ENCODE results near the gene C4B. TPM values are rescaled to one million over a fixed set of nuclear protein-coding genes. Genes with fewer than 3 reads are reported as not detected.

C4B gene
- total RNA-seq, 1 experiment from 2014 or later = 2.6 TPM

DNA sequence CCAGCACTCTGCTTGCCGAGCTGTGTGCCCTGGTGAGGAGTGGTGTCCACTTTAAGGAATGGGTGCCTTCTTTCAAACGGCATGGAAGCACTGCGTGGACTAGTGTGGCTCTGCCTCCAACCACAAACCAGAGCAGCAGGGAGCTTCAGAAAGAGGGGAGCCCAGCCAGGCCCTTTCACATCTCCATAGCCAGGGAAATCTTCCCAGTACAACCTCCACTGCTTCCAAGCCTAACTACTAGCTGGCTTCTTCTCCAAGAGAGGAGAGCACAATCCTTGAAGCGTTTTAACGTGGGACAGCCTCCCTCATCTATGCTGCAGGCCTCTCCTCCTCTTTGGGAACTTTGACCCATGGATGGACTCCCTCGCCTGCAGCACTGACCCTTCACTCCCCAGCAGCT lies 67.9 kb downstream of the C4B start:
- Histone ChIP-seq H3K27ac (ENCODE audit: low read length) (peak overlapping the region; percentile 73), H3K9ac (ENCODE audit: low read length) (no peak overlapping the region)

DNA sequence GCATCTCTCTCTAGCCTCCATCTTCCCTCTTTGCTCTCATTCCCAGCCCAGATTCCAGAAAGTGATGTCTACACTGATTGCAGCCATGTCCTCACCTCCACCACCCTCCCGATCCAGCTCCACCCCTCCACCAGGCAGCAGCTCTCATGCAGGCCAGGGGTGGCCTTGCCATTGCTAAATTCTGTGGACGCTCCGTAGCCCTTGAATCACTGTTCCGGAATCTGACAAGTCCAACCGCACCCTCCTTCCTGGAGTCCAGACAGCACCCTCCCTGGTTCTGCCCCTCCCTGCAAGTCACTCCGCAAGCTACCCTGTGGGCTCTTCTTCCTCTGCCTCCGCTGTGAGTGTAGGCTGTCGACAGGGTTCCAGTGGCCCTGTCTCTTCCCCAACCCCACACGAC lies 68.3 kb downstream of the C4B start:
- POLR2A ChIA-PET (ENCODE audit: unreplicated experiment) = interaction anchor here (0.8 kb wide), 1 partner anchor 889 kb away, joined by 3 read pairs; no protein-coding TSS in a partner anchor
- H3K4me1 ChIP-seq (ENCODE audit: insufficient read depth, low read length) = peaks cover 64% of the 10 kb centered on the region
- CTCF ChIA-PET = interaction anchor here (0.6 to 0.7 kb wide), 2 partner anchors 31 to 617 kb away, joined by 4 read pairs; no protein-coding TSS in a partner anchor
- peak overlapping the region; percentile 73 for H3K27ac ChIP-seq (ENCODE audit: low read length)
- peak overlapping the region; percentile 71 for H3K4me2 ChIP-seq (ENCODE audit: low read length)
- ATAC-seq (peak; percentile 69), DNase-seq (peak; percentile 96)
- no peaks in the 10 kb centered on the region for H3K27me3 ChIP-seq (ENCODE audit: low read length)
- H3K36me3 ChIP-seq (ENCODE audit: low read depth, low read length) = no peaks in the 10 kb centered on the region
- intact Hi-C loops (cut with micrococcal nuclease) = loop anchor here (10.0 kb wide), 1 partner anchor 108 kb away; the partner anchor contains the start of gene DXO
- TF ChIP-seq EZH2 (IDR thresholded peaks at IDR 0.05; ENCODE audit: low read length, unreplicated experiment) (no peak), EZH2phosphoT487 (IDR thresholded peaks at IDR 0.05; ENCODE audit: borderline replicate concordance, low read length) (no peak)
- TF ChIP-seq, protein P1, sequence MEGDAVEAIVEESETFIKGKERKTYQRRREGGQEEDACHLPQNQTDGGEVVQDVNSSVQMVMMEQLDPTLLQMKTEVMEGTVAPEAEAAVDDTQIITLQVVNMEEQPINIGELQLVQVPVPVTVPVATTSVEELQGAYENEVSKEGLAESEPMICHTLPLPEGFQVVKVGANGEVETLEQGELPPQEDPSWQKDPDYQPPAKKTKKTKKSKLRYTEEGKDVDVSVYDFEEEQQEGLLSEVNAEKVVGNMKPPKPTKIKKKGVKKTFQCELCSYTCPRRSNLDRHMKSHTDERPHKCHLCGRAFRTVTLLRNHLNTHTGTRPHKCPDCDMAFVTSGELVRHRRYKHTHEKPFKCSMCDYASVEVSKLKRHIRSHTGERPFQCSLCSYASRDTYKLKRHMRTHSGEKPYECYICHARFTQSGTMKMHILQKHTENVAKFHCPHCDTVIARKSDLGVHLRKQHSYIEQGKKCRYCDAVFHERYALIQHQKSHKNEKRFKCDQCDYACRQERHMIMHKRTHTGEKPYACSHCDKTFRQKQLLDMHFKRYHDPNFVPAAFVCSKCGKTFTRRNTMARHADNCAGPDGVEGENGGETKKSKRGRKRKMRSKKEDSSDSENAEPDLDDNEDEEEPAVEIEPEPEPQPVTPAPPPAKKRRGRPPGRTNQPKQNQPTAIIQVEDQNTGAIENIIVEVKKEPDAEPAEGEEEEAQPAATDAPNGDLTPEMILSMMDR (conservative IDR thresholded peaks at IDR 0.05; ENCODE audit: low read depth, low read length) = no peak
- H3K9me2 ChIP-seq (replicated peaks; ENCODE audit: low read length) = no peaks in the 10 kb centered on the region
- no peaks in the 10 kb centered on the region for H4K20me1 ChIP-seq (ENCODE audit: low read length)
- no peaks in the 10 kb centered on the region for H3F3A ChIP-seq (ENCODE audit: low read length, unreplicated experiment)
- H3K9ac ChIP-seq (ENCODE audit: low read length) = 0 out of 2 replicates have a peak overlapping the region, but pooled peaks have one; percentile 5
- H3K4me3 ChIP-seq (ENCODE audit: low read length) = peak overlapping the region; percentile 17; the same call in 1 of the 2 replicates
- peak overlapping the region; percentile 51; the same call in 1 of the 2 replicates for H2AFZ ChIP-seq (ENCODE audit: low read length)
- no peaks in the 10 kb centered on the region for H3K9me3 ChIP-seq (ENCODE audit: low read length)
- no TSS peak for BruUV-seq (replicated peaks)
- no peaks in the 10 kb centered on the region for H3K79me2 ChIP-seq (ENCODE audit: low read length)

More for the DNA sequence above, 67.9 kb downstream of the C4B start:
- ATAC-seq = no peak
- Histone ChIP-seq H4K20me1 (ENCODE audit: low read length) (no peaks in the 10 kb centered on the region), H3K79me2 (ENCODE audit: low read length) (no peaks in the 10 kb centered on the region), H3K4me2 (ENCODE audit: low read length) (peak overlapping the region; percentile 71), H3F3A (ENCODE audit: low read length, unreplicated experiment) (no peaks in the 10 kb centered on the region), H3K4me3 (ENCODE audit: low read length) (no peak overlapping the region), H2AFZ (ENCODE audit: low read length) (no peak overlapping the region), H3K9me2 (replicated peaks; ENCODE audit: low read length) (no peaks in the 10 kb centered on the region), H3K36me3 (ENCODE audit: low read depth, low read length) (no peaks in the 10 kb centered on the region), H3K9me3 (ENCODE audit: low read length) (no peaks in the 10 kb centered on the region), H3K27me3 (ENCODE audit: low read length) (no peaks in the 10 kb centered on the region), H3K4me1 (ENCODE audit: insufficient read depth, low read length) (peaks cover 64% of the 10 kb centered on the region)
- CTCF ChIA-PET = interaction anchor here (0.6 kb wide), 1 partner anchor 618 kb away, joined by 4 read pairs; no protein-coding TSS in a partner anchor
- POLR2A ChIA-PET (ENCODE audit: unreplicated experiment) = interaction anchor here (0.8 kb wide), 1 partner anchor 889 kb away, joined by 3 read pairs; no protein-coding TSS in a partner anchor
- BruUV-seq (replicated peaks) = no TSS peak
- intact Hi-C loops (cut with micrococcal nuclease) = loop anchor here (10.0 kb wide), 1 partner anchor 108 kb away; the partner anchor contains the start of gene DXO
- TF ChIP-seq, protein P1 (conservative IDR thresholded peaks at IDR 0.05; ENCODE audit: low read depth, low read length) = no peak
- no peak for DNase-seq
